HFF-Myc (cell line): Measurements from ENCODE around the gene TMEM167B.
"Not testable (repeated sequence)": the region's sequence is repeated elsewhere in the genome, so short reads cannot be mapped to it uniquely, and the experiment has no call there.

Experiments used
- DNase-seq: peaks from one replicate; pipeline ENCODE4 v3.0.0-alpha.2; 2011; ENCODE audit warnings: low read depth; ENCODE audit errors: extremely low read depth
- H3K4me3 ChIP-seq: replicated peaks from 2 replicates; pipeline ENCODE4 v1.5.1; 2011; ENCODE audit warnings: low read depth, mild to moderate bottlenecking, control low read depth, low read length
- TF ChIP-seq, protein P1 (sequence below): IDR thresholded peaks from 2 replicates; pipeline ENCODE4 v1.5.1; 2012; ENCODE audit warnings: mild to moderate bottlenecking, low read depth, low read length, control low read depth; ENCODE audit errors: missing control alignments

Gene TMEM167B

DNA sequence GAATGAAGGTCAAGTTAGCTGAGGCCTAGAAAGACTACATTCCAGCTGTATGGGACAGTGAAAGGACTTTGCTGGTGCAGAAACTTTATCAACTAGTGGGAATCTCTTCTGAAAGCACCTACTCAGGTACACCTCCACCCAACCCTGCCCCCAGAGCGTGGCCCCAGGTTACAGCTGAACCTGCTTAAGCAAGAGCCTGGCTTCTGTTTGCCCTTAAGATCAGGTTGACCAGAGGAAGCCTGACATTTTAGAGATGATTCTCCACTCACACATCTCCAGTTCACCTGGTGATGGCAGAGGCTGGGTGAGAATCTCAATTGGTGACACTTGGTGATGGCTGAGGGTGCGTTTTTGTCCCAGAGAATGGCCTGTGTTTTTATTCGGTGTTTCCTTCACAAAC lies 47.4 kb downstream of the TMEM167B start:
- no peak overlapping the region for H3K4me3 ChIP-seq
- no peak for DNase-seq
- TF ChIP-seq, protein P1, sequence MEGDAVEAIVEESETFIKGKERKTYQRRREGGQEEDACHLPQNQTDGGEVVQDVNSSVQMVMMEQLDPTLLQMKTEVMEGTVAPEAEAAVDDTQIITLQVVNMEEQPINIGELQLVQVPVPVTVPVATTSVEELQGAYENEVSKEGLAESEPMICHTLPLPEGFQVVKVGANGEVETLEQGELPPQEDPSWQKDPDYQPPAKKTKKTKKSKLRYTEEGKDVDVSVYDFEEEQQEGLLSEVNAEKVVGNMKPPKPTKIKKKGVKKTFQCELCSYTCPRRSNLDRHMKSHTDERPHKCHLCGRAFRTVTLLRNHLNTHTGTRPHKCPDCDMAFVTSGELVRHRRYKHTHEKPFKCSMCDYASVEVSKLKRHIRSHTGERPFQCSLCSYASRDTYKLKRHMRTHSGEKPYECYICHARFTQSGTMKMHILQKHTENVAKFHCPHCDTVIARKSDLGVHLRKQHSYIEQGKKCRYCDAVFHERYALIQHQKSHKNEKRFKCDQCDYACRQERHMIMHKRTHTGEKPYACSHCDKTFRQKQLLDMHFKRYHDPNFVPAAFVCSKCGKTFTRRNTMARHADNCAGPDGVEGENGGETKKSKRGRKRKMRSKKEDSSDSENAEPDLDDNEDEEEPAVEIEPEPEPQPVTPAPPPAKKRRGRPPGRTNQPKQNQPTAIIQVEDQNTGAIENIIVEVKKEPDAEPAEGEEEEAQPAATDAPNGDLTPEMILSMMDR: no peak

DNA sequence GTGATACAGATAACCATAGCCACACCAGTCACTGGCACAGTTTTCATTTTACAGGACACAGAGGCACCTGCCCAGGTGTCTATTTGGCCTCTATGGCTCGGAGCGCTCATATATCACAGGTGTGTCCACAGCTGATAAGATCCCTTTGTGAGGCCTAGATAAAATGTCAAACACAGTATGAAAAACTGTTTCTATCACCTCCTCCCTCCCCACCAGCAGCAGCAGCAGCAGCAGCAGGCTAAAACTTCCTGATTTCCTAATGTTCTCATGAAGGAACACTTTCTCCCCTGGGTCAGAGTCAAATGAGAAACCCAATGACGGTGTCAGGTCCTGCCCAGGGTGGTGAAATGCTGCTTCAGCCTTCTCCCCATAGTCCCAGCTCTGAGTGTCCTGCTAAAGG lies 47.8 kb downstream of the TMEM167B start:
- DNase-seq: no peak
- H3K4me3 ChIP-seq: no peak overlapping the region
- TF ChIP-seq, protein P1: no peak

DNA sequence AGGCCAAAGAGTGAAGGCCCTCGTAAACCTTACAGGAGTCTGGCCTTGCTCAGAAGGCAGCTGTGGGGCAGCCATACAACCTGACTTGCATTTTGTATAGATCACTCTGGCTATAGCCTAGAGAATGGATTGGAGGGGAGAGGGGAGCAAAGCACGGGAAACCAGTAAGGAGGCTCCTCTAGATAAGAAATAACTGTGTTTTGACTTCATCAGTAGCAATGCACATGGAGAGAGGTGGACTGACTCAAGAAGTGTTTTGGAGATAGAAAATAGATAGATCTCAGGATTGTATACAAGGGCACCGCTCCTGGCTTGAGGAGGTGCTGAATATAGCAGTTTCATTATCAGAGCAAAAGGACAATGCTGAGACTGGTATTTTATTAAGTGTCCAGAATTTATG lies 49.8 kb downstream of the TMEM167B start:
- TF ChIP-seq, protein P1: no peak
- H3K4me3 ChIP-seq: no peak overlapping the region
- DNase-seq: no peak

DNA sequence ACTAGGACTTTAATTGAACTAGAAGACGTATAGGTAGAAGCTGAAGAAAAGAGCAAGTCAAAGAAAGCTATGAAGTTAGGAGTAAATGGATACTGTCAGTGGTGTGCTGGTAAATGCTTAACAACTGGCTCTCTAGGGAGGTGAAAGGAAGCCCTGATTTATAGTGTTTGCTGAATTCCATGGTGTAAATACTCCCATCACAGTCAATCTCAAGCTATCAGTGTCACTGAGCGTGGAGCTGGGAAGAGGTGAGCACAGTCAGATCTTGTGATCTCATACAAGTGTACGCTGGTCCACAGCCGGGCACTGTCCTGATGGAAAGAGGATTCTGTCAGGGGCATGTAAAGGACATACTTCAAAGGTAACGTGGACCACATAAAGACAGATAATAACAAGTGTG lies 51.7 kb downstream of the TMEM167B start:
- DNase-seq: no peak
- TF ChIP-seq, protein P1: no peak
- no peak overlapping the region for H3K4me3 ChIP-seq

DNA sequence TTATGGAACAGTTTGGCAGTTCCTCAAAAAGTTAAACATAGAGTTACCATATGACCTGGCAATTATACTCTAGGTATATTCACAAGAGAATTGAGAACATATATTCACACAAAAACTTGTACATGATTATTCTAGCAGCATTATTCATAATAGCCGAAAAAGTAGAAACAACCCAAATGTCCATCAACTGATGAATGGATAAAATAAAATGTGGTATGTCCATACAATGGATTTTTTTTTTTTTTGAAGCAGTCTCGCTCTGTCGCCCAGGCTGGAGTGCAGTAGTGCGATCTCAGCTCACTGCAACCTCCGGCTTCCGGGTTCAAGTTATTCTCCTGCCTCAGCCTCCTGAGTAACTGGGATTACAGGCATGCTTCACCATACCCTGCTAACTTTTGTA lies 52.2 kb downstream of the TMEM167B start:
- H3K4me3 ChIP-seq, DNase-seq: not testable (repeated sequence)
